CD4-positive, alpha-beta T cell treated with Interleukin-21 for 1 hour (primary cell): ENCODE results near the gene THAP10.
"Not testable (repeated sequence)": the region's sequence is repeated elsewhere in the genome, so short reads cannot be mapped to it uniquely, and the experiment has no call there.

Experiments used
- DNase-seq: peaks from one replicate; pipeline ENCODE4 v3.0.0-alpha.2; 2020

The THAP10 gene

DNA sequence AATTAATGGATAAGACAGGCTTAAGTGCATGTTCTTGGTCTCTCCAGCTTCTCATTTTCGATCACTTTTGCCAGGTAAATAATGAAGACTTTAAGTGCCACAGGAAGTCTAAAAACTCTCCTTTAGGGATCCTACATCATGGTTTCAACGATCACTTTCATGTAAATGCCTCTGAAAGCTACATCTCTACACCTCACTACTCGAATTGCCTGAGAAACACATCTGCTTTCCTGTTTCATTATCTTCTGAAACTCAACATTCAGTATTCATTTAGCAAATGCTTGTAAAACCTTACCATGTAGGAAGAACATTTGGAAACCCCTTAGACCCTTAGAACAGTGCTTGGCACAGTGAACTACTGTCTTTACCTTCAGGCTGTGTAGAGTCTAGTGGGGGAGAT lies 16.2 kb downstream of the THAP10 start:
- DNase-seq, result no peak

DNA sequence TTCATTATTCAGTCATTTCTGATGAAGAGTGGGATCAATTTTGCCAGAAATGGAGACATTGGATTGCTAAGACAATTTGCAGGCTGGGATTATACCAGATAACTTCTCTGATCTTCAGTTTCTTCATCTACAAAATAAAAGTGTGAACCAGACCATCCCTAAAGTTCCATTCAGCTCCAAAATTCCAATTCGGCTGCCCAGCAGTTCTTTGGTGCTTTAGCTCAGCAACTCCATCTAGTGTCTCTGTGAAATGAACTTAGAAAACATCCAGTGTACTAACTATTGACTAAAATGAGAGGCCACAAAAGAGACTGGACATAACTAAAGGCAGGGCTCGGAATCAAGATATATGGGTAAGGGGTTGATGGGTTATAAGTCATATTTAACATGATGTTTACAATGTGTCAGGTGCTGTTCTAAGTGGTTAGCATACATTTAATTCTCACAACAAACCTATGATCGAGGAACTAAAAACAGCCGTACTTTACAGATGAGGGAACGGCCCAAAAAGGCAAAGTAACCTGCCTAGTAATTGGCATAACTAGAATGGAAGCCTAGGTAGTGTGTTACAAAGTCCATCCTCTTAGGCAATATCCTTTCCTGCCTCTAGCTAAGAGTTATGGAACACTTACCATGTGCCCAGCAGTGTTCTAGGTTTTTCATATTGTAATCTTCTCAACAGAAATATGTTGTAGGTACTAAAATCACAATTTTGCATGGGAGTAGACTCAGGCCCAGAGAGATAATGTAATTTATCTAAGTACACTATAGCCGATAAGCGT lies 17.0 kb downstream of the THAP10 start:
- DNase-seq, result no peak

DNA sequence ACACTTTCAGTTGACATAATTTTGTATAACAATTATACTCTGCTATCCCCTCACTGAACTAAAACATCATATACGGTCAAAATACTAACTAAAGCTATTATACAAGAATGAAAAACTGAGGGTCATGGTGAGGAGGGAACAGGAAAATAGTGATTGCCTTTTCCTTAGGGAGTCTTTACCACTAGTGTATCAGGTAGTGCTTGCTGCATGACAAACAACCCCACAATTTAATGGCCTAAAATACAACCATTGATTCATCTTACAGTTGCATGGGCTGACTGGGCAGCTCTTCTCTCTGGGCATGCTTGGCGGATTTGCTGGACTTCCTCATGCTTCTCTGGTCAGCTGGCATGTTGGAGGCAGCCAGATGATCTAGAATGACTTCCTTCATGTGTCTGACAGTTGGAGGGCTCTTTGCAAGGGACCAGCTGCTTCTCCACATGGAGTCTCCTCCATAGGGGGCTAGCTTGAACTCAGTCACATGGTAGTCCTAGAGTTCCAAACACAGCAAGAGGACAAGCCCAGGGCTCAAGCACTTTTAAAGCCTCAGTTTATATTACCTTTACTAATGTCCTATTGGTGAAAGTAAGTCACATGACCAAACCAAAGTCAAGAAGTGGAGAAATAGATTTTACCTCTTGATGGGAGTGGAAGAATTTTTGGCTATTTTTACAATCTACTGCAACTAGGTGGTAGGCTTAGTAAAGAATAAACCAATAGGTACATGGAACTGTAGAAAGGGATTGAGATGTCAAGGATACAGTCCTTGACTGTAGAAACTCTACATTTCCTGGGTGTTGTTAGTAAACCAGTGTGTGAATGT lies 18.8 kb downstream of the THAP10 start:
- no peak for DNase-seq

DNA sequence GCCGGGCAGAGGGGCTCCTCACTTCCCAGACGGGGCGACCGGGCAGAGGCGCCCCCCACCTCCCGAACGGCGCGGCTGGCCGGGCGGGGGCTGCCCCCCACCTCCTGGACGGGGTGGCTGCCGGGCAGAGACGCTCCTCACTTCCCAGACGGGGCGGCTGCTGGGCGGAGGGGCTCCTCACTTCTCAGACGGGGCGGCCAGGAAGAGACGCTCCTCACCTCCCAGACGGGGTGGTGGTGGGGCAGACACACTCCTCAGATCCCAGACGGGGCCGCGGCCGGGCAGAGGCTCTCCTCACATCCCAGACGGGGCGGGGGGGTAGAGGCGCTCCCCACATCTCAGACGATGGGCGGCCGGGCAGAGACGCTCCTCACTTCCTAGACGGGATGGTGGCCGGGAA lies 20.7 kb downstream of the THAP10 start:
- not testable (repeated sequence) for DNase-seq

DNA sequence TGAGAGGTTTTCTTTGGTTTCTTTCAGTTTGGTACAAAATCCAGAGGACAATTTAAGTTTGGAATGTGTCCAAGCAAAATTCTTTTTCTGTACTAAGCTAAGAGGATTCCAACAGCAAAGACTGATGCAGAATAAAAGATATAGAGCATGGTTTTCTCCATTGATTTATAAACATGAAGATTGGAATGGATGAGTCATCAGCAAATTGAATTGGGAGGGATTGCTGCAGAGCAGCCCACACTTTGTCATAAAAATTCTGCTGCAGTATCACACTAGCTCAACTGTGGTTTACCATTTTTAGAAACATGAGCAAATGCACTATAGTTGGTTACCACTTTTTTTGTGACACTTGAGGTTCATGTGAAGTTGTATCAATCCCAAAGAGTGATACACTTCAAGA lies 22.2 kb downstream of the THAP10 start:
- DNase-seq, result no peak

DNA sequence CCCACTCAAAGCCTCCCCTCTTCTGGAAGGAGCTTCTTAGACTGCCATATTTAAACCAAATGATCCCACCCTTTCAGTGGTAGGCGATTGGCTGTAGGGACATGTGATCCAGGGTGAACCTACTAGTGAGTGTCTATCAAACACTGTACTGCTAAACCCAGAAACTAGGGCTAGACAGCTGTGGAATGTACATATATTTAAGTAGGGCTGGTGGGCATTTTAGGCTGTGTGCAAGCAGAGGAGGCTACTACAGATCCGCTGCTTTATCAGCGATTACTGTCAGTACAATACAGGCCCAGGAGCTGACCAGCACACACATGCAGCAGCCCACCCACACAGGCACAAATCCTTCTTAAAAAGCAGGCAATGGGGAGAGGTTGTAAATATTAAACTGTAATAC lies 22.9 kb downstream of the THAP10 start:
- no peak for DNase-seq

DNA sequence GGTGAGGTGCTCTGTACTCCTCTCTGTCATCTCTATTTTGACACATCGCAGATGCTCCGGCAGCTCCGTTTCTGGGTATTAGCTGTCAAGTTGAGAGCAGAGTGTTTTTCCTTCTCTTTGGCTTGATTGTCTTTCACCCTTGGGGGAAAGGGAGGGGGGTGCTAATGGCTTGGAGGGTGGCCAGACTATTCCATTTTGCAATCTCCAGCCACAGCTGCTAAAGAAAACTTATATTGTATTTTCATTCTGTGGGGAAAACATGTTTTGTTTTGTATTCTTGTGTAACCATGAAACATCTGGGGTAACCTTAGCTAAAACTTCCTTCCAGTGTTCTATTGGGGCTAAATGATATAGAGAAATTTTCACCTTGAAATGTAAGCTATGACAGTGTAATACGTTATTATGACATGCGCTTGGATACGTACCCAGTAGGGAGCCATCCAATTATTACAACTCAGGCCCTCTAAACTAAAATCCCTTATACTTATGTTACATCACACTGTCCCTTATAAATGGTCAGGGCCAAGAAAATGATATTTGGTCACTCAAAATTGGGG lies 24.2 kb downstream of the THAP10 start:
- DNase-seq, result no peak

DNA sequence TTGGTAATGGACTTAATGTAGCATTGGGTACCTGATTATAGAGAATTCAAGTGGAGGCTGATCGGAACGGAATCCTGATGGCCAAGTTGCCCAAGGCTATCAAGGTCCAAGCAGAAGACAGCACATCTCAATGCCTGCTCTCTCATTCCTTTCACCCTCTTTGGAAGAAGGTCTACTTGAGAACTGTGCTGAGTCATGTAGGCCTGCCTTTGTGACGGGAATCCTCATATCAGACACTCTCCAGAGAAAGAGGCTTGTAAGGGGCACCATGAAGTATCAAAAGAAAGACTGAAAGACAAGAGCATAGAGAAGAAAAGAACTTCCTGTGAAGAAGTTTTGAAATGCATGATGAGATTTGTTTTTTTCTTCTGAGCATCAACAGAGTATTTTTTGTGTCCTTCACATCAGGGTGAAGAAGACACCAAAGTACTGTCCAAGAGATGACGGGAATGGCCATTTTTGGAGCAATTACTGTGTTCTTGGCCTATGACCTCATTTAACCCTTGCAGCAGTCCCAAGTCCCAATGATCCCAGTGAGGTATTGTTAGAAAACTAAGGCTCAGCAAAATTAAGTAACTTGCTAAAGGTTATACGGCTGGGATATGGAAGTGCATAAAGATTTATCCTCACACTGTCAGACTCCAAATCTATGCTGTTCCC lies 25.1 kb downstream of the THAP10 start:
- no peak for DNase-seq

DNA sequence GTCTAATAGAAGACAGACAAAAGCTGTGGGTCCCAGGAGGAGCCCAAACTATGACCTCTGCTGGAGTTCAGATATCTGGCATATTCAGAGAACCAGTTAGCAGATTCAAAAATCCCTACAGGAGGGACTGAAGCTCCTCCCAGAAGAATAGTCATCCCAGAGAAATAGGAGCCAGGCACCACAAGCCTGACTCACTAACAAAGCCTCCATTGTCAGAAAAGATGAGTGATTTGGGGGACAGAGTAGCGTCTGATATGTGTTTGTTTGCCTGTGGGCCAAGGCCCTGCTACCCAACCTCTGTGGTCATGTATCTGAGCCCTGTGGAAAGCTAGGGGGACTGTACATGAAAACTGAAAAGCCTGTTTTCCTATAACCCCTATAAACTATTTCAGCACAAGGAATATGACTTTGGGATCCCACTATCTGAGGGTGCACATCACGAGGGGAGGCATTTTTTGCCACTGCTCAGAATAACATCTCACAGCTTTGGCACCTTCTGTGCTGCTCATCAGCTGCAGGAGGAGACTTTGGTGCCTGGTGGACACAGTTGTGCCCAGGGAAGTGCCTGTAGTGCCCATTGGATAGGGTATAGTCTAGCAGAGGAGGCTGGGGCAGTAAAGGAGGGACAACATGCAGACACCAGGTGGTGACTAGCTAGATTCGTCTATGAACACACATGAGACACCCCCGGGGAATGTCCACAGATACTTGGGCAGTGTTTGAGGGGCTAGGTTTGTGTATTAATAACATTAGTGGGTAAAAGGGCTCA lies 28.6 kb downstream of the THAP10 start:
- DNase-seq, result no peak

DNA sequence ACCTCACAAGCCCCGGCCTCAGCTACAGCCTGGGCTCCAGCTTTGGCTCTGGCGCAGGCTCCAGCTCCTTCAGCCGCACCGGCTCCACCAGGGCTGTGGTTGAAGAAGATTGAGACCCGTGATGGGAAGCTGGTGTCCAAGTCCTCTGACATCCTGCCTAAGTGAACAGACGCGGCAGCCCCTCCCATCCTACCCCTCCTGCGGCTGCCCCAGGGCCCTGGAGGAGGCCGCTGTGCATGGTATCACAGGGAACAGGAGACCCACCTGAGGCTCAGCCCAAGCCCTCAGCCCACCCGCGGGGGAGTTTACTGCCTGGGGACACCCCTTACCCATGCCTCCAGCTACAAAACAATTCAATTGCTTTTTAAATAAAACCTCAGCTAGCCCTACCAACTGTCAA lies 32.2 kb downstream of the THAP10 start:
- no peak for DNase-seq

DNA sequence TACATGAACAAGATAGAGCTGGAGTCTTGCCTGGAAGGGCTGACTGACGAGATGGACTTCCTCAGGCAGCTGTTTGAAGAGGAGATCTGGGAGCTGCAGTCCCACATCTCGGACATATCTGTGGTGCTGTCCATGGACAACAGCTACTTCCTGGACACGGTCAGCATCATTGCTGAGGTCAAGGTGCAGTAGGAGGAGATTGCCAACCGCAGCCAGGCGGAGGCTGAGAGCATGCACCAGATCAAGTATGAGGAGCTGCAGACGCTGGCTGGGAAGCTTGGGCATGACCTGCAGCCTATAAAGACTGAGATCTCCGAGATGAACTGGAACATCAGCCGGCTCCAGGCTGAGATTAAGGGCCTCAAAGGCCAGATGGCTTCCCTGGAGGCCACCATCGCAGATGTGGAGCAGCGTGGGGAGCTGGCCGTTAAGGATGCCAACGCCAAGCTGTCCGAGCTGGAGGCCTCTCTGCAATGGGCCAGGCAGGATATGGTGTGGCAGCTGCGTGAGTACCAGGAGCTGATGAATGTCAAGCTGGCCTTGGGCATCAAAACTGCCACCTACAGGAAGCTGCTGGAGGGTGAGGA lies 32.8 kb downstream of the THAP10 start:
- no peak for DNase-seq

DNA sequence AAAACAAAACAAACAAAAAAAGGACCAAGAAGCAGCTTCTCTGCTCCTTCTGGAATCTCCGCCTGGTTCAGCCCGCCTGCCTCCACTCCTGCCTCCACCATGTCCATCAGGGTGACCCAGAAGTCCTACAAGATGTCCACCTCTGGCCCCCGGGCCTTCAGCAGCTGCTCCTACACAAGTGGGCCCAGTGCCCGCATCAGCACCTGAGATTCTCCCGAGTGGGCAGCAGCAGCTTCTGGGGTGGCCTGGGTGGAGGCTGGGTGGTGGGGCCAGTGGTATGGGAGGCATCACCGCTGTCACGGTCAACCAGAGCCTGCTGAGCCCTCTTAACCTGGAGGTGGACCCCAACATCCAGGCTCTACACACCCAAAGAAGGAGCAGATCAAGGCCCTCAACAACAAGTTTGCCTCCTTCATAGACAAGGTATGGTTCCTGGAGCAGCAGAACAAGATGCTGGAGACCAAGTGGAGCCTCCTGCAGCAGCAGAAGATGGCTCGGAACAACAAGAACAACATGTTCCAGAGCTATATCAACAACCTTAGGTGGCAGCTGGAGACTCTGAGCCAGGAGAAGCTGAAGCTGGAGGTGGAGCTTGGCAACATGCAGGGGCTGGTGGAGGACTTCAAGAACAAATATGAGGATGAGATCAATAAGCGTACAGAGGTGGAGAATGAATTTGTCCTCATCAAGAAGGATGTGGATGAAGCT lies 33.5 kb downstream of the THAP10 start:
- DNase-seq, result not testable (repeated sequence)

DNA sequence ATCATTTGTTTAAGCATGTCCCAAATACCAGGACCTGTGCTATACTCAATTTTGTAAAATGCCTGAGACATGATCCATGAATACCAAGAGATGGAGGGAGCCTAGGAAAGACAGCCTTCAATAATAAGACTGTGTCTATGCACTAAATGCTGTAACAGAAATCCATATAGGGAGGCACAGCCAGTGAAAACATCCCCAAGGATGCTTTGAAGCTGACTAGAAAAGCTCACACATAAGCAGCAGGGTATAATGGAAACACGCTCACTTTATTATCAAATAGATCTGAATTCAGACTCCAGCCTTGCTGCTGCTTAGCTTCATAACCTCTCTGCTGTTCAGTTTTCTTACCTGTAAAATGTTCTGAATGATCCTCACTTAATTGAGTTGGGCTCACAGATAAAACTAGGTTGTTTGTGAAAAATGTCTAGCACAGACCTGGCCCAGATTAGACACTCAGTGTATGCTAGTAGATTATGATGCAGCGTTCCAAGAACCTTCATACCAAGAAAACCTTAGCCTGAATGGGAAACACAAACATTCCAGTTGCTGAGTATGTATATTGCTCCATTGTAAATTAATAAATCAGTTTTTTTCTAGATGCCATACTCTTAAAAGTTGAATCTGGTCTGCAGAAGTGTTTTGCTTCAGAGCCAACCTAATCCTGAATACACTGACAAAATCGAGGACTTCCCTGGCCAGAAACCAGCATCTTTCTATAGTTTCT lies 34.5 kb downstream of the THAP10 start:
- no peak for DNase-seq

DNA sequence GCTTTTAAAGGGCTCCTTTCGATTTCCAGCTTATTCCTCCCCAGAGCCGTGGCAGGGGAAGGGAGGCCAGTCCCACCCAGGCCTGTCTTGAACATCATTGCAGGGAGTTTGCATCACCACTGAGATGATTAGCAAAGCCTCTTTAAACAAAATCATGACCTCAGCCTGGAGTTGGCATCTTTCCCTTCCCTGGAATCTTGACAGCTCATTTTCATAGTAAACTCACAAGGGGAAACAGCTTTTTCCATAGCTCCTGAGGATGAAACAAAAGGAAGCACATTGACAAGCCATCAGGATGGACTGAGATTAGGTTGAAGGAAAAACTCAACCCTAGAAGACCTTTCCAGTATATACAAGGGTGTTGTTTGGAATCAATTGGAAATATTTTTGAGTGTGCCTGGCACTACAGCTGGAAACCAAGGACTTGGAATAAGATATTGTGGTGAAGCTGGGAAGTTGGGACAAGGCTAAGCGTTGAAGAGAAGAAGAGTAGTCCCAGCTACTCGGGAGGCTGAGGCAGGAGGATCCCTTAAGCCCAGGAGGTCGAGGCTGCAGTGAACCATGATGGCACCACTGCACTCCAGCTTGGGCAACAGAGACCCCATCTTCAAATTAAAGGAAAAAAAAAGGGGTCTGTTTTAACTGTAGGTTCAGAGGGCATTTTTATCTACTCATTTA lies 35.2 kb downstream of the THAP10 start:
- DNase-seq, result no peak

DNA sequence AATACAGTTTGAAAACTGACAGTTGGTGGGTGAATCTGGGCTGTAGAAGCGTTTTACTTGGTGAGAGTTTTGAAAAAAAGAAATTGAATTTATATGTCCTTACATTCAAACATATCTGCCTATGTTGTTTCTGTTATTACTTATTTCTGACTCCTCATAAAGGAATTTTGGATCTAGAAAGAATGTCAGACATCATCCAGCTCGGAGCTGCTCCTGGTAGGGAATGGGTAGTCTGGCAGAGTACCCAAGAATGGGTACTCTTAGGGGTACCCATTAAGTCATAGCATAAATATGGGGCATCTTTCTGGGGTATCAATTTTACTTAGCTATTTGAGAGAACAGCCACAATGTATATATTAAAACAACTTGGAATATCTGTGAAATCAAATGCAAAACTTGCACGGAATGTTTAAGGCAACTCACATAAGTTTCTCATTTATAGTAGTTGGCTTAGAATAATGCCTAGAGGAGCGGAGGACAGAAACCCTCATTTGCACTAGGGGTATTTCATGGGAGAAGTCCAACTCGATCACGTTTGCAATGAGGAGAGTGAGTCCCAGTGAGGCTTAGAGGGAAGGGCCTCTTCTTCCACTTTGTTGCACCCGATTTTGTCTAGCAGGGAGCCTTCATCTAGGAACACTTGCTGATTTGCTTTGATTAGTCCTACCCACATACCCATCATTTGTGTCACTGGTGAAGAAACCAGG lies 35.9 kb downstream of the THAP10 start:
- no peak for DNase-seq

DNA sequence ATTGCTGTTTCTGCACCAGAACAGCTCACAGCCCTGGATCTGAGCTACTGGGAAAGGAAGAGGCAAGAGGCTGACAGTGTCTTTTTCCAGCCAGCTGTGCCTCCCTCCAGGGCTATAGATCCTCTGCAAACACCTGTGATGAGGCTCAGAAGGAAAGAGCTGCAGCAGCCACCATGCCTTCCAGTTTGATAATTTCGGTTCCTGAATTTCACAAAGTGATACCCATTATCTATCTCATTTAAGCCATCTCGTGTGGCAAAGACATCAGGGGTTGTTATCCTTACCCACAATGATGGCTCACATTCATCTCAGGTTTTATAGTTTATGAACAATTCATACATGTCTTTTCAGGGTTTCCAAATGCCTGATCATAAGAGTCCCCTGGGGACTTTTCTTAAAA lies 36.5 kb downstream of the THAP10 start:
- DNase-seq, result no peak

DNA sequence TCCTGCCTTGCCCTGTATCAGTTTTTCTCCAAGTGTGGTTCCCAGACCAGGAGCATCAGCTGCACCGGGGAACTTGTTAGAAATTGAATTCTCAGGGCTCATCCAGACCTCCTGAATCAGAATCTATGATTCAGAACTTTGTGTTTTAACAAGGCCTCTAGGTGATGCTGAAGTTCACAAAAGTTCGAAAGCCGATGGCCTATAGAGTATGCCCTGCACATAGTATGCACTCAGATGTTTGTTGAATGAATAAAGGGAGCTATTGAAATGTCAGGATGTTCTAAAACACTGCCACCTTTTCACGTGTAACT lies 37.6 kb downstream of the THAP10 start:
- DNase-seq, result no peak

DNA sequence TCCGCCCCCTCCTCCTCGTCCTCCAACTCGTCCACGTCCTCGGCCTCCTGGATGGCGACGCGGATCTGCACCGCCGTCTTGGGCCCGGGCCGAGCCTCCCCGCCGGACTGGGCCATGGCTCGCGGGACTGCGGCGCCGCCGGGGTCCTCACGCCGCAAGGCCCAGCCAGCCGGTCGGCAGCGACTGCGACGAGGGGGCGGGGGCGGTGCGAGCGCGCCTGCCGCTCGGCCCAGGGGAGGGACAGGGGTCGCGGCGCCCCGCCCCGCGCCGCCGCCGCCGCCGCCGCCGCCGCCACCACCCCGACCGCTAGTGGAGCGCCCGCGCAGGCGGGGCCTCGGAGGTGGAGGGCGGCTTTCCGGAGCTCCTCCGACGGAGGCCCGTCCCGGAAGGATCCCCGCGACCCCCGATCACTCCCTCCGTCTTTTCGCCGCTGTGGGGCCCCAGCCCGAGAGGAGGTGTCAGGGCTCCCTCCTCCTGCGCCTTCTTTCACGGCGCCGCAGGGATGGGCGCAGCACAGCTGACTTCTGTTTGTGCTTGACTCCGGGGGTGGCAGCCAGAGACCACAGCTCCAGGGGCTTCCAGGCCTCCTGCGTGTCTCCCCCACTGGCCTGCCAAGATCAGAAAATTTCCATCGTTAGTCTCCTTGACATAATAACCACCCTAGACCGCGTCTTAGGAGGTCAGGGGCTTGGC lies 38.1 kb downstream of the THAP10 start, which contains the start of gene LARP6:
Gene LARP6 (minus strand): TSS at position 185 of the 693 bp plus-strand sequence. CDS start 69 bp downstream, at position 116.
- no peak for DNase-seq
